Lower leg skin (tissue), 4 donors: ENCODE data around the gene CHPT1. TPM values are rescaled to one million over a fixed set of nuclear protein-coding genes. Genes with fewer than 3 reads are reported as not detected.

ENCODE experiments used
- DNase-seq, 2 donors: peaks; one replicate each; pipeline ENCODE4 v3.0.0-alpha.2; 2019; ENCODE audit warnings: low spot score in 2 of 2
- H3K4me3 ChIP-seq: fragments of 200-600 bp; sonication (generic); 2 replicates; pipeline ENCODE4 v1.5.1; 2017; ENCODE audit warnings: mild to moderate bottlenecking, low read depth; ENCODE audit not compliant: poor library complexity, severe bottlenecking
- POLR2A ChIP-seq, 2 donors: fragments of 450-650 bp; IDR thresholded peaks; one replicate each; pipeline ENCODE4 v1.6.1; 2016 to 2017; ENCODE audit warnings: antibody characterized with exemption in 2 of 2, mild to moderate bottlenecking in 1 of 2, moderate library complexity in 1 of 2
- WGBS, 2 donors: methylation state at CpG; one replicate each; pipeline ENCODE4 v1.1.5; 2018; 5-methylcytosine and 5-hydroxymethylcytosine counted together
- intact Hi-C: fragments of 100-400 bp; cut with DNase I; formaldehyde crosslinking; loops from one replicate; pipeline ENCODE4 v1.15.0; 2023; ENCODE audit warnings: low total_unique reads
- total RNA-seq, 4 donors: library from RNA; depleted of rRNA; stranded (reverse); fragments of >200 nt; gene quantifications; one replicate each; pipeline ENCODE4 v1.1.0, GENCODE V29; 2016
- TF ChIP-seq, protein P1 (sequence below), 3 donors: fragments of 450-650 bp; IDR thresholded peaks; one replicate each; pipeline ENCODE4 v1.5.1; 2016; ENCODE audit warnings: antibody characterized with exemption in 3 of 3, mild to moderate bottlenecking in 3 of 3, moderate library complexity in 2 of 3

CHPT1 gene
- 100 to 1,000 TPM in 1 of 4 donors, 10 to 100 TPM in 3; 56.8 to 121 (median 75.1) TPM for total RNA-seq

DNA sequence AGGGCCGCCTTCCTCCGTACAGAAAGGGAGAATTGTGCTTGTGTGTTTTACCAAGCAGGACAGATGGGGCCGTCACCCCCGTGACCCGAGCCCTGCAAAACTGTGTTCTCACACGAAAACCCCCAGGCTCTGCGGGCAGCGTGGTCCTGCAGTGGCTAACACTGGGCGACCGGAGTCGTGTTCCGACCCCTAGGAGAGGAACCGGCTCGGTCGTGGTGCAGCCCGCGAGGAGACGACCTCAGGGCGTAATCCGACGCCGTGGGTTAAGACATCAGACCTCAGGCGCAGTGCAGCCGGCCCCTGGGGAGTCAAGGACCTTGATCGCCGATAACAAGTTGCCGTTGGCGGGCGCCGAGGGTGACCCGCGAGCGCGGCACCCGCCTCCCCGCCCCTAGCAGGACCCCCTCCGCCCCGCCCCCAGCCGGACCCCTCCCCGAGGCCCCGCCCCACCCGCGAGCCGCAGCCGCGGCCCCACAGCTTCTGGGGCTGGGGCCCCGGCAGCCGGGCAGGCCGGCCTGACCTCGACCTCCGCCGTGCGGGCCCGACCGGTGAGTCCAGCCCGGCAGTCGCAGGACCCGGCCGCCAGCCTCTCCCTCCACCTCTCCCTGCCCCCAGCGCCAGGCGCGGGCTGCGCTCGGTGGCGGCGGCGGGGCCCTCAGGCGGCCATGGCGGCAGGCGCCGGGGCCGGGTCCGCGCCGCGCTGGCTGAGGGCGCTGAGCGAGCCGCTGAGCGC, at the start of gene CHPT1:
CHPT1 (plus strand) TSS at position 444 of the 733 bp plus-strand sequence; CDS start at position 666, 222 bp downstream.
- intact Hi-C loops, result no loop called here
- TF ChIP-seq POLR2A (IDR thresholded peaks at IDR 0.05), result no peak
- TF ChIP-seq, protein P1, sequence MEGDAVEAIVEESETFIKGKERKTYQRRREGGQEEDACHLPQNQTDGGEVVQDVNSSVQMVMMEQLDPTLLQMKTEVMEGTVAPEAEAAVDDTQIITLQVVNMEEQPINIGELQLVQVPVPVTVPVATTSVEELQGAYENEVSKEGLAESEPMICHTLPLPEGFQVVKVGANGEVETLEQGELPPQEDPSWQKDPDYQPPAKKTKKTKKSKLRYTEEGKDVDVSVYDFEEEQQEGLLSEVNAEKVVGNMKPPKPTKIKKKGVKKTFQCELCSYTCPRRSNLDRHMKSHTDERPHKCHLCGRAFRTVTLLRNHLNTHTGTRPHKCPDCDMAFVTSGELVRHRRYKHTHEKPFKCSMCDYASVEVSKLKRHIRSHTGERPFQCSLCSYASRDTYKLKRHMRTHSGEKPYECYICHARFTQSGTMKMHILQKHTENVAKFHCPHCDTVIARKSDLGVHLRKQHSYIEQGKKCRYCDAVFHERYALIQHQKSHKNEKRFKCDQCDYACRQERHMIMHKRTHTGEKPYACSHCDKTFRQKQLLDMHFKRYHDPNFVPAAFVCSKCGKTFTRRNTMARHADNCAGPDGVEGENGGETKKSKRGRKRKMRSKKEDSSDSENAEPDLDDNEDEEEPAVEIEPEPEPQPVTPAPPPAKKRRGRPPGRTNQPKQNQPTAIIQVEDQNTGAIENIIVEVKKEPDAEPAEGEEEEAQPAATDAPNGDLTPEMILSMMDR (IDR thresholded peaks at IDR 0.05), result no peak
- DNase-seq, result peak; percentile 54 to 93
- H3K4me3 ChIP-seq, result peak within 1 kb of the TSS; percentile 96
- 0% methylated on average over 22 to 25 of the region's 80 CpGs for WGBS, 2 donors

DNA sequence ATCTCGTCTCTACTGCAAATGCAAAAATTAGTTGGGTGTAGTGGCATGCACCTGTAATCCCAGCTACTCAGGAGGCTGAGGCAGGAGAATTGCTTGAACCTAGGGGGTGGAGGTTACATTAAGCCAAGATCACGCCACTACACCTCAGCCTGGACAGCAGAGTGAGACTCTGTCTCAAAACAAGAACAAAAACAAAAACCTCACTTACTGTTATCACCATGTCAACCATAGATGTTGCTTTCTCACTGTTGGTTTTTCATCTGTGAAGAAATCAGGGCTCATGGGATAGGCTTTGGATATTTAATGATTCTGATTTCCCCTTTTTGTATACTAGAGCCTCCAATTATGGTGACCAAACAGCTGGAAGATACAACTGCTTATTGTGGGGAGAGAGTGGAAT, 49.7 kb upstream of the CHPT1 start:
- WGBS, 2 donors, result 87 to 88% methylated on average over 2 of the region's 2 CpGs
- intact Hi-C loops, result no loop called here

DNA sequence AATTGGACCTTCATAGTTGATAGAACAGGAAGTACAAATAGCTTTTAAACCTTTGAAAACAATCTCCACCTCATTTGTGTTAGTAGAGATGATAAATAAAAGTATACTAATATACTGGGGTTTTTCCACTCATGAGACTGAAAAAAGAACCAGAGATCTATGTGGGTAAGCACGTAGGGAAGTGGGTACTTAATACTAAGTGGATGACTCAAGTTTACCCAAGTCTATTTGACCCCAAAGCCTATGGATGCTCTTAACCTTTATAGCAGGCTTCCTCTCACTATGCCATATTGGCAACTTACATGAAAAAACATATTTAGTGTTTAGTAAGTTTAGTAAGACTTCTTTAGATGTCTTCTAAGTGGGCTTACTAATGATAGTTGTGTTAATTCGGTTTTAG, 49.2 kb upstream of the CHPT1 start:
- TF ChIP-seq POLR2A (IDR thresholded peaks at IDR 0.05), result no peak
- TF ChIP-seq, protein P1 (IDR thresholded peaks at IDR 0.05), result no peak
- no peak for DNase-seq
- intact Hi-C loops, result no loop called here
- WGBS, 2 donors, result 63 to 74% methylated on average over 2 of the region's 2 CpGs
- no peak overlapping the region for H3K4me3 ChIP-seq

More for the DNA sequence above, 49.7 kb upstream of the CHPT1 start:
- DNase-seq, result no peak
- no peak overlapping the region for H3K4me3 ChIP-seq
- no peak for TF ChIP-seq POLR2A (IDR thresholded peaks at IDR 0.05)
- TF ChIP-seq, protein P1 (IDR thresholded peaks at IDR 0.05), result no peak

DNA sequence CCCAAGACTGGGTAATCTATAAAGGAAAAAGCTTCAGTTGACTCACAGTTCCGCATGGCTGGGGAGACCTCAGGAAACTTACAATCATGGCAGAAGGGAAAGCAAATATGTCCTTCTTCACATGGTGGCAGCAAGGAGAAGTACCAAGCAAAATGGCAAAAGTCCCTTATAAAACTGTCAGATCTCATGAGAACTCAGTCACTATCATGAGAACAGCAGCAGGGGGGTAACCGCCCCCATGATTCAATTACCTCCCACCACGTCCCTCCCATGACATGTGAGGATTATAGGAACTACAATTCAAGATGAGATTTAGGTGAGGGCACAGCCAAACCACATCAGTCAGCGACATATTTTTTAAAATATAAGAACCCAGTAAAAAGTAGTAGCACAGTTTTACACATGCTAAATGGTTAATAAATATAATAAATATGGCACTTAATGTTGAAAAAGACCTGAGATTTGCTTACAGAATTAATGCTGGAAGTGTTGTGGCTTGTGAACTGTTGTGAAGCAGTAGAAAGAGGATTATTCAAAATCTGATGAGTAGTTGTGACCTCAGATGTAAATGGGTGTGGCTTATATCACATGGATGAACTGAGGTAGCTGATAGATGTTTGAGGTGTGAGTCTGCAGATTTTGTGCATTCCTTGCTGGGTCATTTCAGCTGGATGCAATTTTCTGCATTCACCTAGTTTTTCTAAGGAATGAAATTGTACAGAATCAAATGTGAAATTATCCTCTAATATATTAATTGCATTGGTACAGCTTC, 46.9 kb upstream of the CHPT1 start:
- intact Hi-C loops, result no loop called here

DNA sequence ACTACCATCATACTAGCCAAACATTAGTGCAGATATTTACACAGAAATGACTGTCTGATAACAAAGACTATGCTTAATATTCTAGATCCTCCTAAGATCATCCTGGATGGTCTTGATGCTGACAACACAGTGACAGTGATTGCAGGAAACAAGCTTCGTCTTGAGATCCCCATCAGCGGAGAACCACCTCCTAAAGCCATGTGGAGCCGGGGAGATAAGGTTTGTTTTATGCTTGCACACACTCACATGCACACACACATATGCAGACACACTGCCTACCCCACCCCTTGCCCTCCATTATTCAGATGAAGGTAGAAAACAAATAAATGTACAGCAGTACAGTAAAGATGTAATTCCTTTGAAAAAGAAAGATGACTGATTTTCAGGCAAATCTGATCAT, 44.4 kb upstream of the CHPT1 start:
- TF ChIP-seq, protein P1 (IDR thresholded peaks at IDR 0.05), result no peak
- TF ChIP-seq POLR2A (IDR thresholded peaks at IDR 0.05), result no peak
- intact Hi-C loops, result no loop called here
- DNase-seq, result no peak
- no peak overlapping the region for H3K4me3 ChIP-seq
- 74 to 77% methylated on average over 3 of the region's 3 CpGs for WGBS, 2 donors

More for the DNA sequence above, 46.9 kb upstream of the CHPT1 start:
- no peak for DNase-seq
- no peak overlapping the region for H3K4me3 ChIP-seq
- 65 to 79% methylated on average over 4 of the region's 4 CpGs for WGBS, 2 donors
- TF ChIP-seq, protein P1 (IDR thresholded peaks at IDR 0.05), result no peak
- no peak for TF ChIP-seq POLR2A (IDR thresholded peaks at IDR 0.05)
